Measurements from ENCODE around the gene FILIP1L.
A peak's percentile ranks its signal among the peaks of the same experiment; 100 is the strongest.

The FILIP1L gene

GRCh38 chr3:99923873-99924272 is 190.4 kb downstream of the FILIP1L start:
- DNase-seq (ENCODE audit: low spot score) = no peak

DNA sequence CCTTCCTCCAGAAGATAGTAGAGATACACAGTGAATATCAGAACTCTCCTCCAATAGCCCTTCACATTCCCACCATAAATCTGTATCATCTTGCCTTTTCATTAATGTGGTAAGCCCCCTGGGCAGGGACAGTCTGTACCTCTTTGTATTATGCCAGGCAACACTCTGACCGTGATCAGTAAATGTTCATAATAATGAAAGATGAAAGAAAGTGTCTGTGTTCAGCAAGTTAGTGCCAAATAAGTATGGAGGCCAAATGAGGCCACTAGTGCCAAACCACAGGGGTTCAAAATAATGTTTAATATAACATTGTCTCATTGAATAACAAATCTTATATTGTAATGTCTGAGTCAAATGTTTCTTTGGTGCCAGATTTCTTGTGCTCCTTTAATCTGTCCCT is 192.3 kb downstream of the FILIP1L start:
- no peak for DNase-seq (ENCODE audit: low spot score)

- no peak for DNase-seq (ENCODE audit: low spot score)
Measured at GRCh38 chr3:99921377-99921695, 193.0 kb downstream of the FILIP1L start.

DNA sequence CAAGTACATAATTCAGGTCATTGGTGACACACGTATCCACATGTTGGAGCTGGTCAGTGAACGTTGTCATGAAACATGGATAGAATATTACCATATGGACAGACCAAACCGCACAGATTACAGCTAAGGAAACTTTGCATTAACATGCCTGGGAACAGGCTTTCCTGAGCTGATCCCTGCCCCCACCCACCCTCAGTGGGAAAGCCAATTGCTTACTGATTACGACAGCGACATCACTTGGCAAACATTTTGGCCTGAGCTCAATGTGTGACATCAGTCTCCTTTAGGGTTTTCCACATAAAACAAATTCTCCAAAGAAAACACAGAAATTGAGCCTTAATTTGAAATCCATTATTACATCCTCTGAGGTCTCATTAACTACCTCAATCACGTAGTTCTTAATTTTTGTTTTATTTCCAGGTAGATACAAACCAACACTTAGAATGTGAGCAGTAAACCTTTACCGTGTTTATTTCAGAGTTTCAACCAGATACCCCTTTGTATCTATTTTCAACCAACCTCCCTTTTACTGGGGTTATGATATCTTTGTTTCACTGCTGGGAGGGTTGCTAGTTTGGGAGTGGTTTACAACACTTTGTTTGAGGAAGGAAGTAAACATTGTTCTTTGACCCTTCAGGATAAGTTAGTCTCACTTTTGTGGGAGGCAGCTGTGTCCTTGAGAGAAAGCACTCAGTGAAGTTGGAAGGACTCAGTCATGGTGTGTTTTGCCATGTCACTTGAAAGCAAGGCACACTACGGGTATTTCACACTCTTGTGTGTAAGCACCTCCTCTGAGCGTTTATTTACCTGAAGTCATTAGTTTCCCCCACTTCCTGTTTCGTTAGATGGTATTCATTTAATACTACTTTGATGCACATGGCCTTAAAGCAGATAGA is 193.6 kb downstream of the FILIP1L start:
- peak; percentile 46 for DNase-seq (ENCODE audit: low spot score)

DNA sequence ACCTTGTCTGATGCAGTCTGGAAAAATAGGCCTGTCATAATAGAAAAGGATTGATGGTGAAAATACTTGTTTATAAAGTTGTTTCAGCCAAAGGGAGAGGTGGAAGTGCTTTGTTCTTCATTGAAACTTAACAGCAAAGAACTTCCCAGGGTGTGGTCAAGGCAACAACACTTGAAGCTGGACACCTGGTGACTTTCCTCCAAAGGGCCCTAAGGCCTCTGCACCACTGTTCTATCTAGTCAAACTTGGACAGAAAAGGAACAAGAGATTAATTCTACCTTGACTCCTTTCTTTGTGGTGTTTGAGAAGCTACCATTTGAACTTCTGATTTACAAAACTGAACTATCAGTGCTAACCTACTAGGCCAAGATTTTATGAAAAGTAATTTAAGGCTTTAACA is 194.6 kb downstream of the FILIP1L start:
- no peak for DNase-seq (ENCODE audit: low spot score)

DNA sequence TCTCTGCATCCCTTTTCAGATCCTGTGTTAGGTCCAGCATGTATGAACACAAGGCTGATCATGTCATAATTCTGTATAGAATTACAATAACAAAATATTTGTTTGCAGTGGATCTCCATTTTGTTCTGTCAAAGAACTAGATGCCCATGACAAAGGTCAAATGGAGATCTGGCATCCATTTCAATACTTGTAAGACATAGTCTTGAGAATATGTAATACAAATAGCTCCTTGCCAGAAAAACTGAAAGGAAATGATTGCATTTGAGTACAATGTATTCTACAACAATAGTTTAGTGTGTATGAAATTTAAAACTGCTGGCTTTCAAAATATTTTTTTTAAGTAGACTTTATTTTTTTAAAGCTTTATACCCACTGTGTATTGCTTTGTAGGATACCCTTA is 195.6 kb downstream of the FILIP1L start:
- DNase-seq (ENCODE audit: low spot score) = no peak

GRCh38 chr3:99915906-99916432 is 198.3 kb downstream of the FILIP1L start:
- no peak for DNase-seq (ENCODE audit: low spot score)

- DNase-seq (ENCODE audit: low spot score) = no peak
Measured at GRCh38 chr3:99911433-99911832, 202.9 kb downstream of the FILIP1L start.

GRCh38 chr3:99910752-99911290 is 203.5 kb downstream of the FILIP1L start:
- no peak for DNase-seq (ENCODE audit: low spot score)

GRCh38 chr3:99909714-99910495 is 204.4 kb downstream of the FILIP1L start:
- DNase-seq (ENCODE audit: low spot score) = no peak

GRCh38 chr3:99907959-99908544 is 206.2 kb downstream of the FILIP1L start:
- no peak for DNase-seq (ENCODE audit: low spot score)

DNA sequence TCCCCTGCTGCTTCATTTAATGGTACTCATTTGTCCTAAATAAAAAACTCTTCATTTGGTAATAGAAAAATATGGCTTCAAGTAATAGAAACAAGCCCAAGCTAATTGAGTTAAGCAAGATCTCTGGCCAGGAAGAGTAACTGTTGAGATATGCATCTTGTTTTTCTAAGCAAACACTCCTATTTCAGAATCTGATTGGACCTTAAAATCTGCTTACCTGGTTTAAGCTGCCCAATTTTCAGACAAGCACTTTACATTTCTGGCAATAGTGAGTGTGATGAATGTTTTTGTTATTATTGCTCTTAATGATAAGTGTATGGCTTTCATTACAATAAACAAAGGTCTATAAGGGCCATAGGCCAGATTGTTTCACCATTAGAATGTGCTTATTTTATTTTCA is 210.4 kb downstream of the FILIP1L start:
- DNase-seq (ENCODE audit: low spot score) = no peak

GRCh38 chr3:99902091-99902490 is 212.2 kb downstream of the FILIP1L start:
- DNase-seq (ENCODE audit: low spot score) = no peak

DNA sequence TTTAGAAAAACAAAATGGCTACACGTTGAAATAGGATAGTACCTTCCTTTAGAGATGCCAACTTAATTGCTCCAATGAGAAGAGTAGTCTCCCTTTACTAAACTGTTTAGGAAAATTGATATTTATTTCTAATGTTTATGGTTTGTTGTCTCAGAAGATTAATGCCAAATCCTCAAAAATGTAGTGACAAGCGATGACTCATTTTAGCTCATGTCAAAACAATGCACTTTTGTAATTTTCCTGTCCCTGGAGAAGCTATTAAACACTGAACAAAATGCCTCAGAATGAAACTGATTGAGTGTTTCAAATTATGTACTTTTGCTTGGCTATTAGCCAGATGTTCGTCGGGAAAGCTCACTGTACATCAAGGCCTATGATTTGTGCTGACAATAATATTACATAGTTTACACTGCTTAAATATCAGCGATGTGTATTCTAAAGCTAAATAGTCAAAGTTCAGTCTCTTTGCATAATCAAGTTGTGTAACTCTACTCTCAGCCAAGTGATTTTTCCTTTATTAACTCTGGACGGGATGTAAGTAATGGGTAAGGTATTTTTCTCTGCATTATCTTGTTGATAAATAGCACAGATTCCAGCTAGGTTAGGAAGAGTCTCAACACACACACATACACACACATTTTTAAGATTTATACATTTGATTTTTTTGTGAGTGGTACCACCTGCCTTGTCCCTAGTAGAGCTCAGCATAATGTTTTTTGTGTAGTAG is 212.9 kb downstream of the FILIP1L start:
- DNase-seq (ENCODE audit: low spot score) = no peak

DNA sequence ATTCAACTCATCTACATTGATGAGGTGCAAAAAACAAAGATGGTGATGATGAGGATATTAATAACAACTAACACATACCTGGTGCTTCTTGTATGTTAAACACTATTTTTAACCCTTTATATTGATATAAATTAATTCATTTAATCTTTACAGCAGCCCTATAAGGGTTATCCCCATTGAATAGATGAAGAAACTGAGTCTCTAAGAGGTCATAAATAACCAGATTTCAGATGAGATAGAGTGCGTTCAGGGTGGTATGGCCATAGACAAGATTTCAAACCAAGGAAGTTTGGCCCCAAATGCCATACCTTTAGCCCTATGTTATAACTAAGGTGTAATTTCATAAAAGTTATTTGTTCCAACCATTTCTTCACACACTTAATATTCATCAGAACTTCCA is 214.1 kb downstream of the FILIP1L start:
- DNase-seq (ENCODE audit: low spot score) = no peak

GRCh38 chr3:99899603-99900002 is 214.7 kb downstream of the FILIP1L start:
- DNase-seq (ENCODE audit: low spot score) = no peak

GRCh38 chr3:99896482-99896881 is 217.8 kb downstream of the FILIP1L start:
- no peak for DNase-seq (ENCODE audit: low spot score)

DNA sequence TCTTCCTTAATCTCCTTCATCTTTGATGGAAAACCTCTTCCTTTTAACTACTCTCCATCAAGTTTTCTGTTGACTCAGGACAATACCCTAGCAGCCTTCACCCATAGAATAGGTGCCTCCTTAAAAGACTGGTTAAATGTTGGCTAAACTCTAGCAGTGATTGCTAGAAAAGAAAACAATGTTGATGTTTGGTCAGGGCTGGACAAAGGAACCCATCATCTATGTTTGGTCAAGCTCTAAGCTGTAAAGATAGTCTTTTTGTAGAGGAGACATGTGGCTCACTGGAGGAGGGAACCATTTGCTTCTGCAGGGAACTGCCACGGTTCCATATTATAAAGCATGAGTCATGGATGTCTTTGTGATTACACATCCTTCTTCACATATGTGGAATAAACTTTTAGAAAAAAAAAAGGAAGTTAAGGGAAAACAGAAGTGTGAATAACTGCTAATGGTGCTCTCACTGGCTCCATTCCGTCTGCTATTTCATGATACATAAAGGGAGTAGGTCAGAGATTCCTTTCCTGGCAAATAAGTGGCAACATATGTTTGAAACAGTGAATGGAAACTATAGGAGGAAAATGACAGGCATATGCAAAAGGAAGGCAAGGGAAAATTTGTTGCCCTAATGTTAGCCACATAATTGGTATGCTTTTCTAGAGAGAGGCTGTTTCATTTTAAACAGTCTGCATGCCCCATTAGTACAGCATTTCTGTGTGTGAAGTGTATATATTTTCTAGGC is 218.4 kb downstream of the FILIP1L start:
- DNase-seq (ENCODE audit: low spot score) = no peak

DNA sequence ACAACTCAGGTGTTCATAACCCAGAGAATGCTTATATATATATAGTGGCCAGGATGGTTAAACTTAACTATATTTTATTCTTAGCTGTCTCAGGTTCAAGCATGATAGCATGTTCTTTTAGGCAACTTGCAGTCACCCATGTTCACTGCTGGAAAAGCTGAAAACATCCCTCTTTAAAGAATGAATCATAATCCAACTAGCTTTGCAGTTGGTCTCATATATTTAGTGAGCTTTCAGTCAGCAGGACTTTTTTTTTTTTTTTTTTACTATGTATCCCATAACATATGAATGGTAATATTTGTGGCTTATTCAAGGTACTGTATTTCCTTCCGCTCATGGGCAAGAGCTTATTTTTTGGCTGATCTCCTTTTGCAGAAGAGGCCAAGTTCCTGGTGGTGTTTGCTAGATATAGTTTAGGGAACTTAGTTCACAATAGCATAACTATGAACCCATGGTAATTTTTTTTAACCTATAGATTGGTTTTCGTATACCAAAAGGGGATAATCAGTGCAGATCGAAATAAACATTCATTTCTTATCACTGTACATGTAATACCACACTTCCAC is 219.1 kb downstream of the FILIP1L start:
- no peak for DNase-seq (ENCODE audit: low spot score)

DNA sequence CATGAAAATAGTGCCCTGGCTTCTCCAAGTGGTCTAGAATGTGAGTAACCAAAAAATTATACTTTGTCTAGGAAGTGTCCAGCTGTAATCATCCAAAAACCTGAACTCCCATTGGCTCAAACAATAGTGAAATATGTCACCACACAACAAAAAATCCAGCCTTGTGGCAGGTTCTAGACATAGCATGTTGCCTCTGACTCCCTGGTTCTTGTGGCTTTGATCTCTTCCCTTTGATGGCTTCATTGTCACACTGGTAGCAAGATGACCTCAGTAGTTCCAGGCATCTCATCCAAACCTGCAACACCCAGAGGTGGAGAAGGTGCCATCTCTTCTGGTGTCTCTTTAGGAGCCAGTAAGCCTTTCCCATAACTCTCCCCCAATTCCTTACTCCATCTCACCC is 222.0 kb downstream of the FILIP1L start:
- no peak for DNase-seq (ENCODE audit: low spot score)

All from iPS-NIHi11 (cell line).